Mucosa of rectum (tissue), 2 donors: ENCODE data around the gene CDK8.
"Not testable (repeated sequence)": the region's sequence is repeated elsewhere in the genome, so short reads cannot be mapped to it uniquely, and the experiment has no call there.

Source experiments
- H3K27ac ChIP-seq, 2 donors: one replicate each; pipeline ENCODE4 v1.7.0; 2013; ENCODE audit warnings: inconsistent platforms in 2 of 2, low read depth in 2 of 2, low read length in 2 of 2
- H3K27me3 ChIP-seq, 2 donors: one replicate each; pipeline ENCODE4 v1.7.0; 2013; ENCODE audit warnings: low read length in 2 of 2; ENCODE audit not compliant: control insufficient read depth in 2 of 2, insufficient read depth in 2 of 2
- H3K36me3 ChIP-seq, 2 donors: one replicate each; pipeline ENCODE4 v1.7.0; 2013; ENCODE audit warnings: low read length in 2 of 2; ENCODE audit not compliant: control insufficient read depth in 2 of 2, insufficient read depth in 2 of 2
- H3K4me1 ChIP-seq, 2 donors: one replicate each; pipeline ENCODE4 v1.7.0; 2013; ENCODE audit warnings: low read length in 2 of 2, mild to moderate bottlenecking in 1 of 2; ENCODE audit not compliant: control insufficient read depth in 2 of 2, insufficient read depth in 2 of 2
- H3K4me3 ChIP-seq, 2 donors: one replicate each; pipeline ENCODE4 v1.7.0; 2013; ENCODE audit warnings: low read length in 2 of 2
- H3K9ac ChIP-seq, 2 donors: one replicate each; pipeline ENCODE4 v1.7.0; 2013; ENCODE audit warnings: low read length in 2 of 2, low read depth in 1 of 2, mild to moderate bottlenecking in 1 of 2
- H3K9me3 ChIP-seq, 2 donors: one replicate each; pipeline ENCODE4 v1.7.0; 2013; ENCODE audit warnings: low read length in 2 of 2; ENCODE audit not compliant: control insufficient read depth in 2 of 2
- donor health status: healthy.
- donor health status: Normal muscosa, but diverticular disease.

Gene CDK8

DNA sequence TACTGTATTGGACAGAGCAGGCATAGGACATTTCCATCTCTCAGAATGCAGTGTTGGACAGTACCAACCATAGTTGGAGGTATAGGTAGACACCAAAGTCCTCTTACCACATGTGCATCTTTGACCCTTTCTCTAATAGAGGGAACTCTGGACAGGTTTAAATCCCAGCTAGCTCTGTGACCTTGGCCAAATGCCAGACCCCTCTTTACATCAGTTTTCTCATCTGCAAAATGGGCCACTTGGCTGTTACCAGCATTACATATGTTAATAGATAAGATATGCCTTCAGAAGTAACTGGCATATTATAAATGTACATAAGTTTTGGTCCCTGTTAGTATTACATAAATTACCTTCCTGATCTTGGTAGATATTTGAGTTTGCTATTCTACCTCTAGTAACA lies 54.3 kb downstream of the CDK8 start:
- H3K9ac ChIP-seq = no peak overlapping the region
- no peaks in the 10 kb centered on the region for H3K36me3 ChIP-seq
- no peaks in the 10 kb centered on the region for H3K9me3 ChIP-seq
- H3K4me1 ChIP-seq = no peaks in the 10 kb centered on the region
- H3K4me3 ChIP-seq = no peak overlapping the region
- no peaks in the 10 kb centered on the region for H3K27me3 ChIP-seq
- no peak overlapping the region for H3K27ac ChIP-seq

DNA sequence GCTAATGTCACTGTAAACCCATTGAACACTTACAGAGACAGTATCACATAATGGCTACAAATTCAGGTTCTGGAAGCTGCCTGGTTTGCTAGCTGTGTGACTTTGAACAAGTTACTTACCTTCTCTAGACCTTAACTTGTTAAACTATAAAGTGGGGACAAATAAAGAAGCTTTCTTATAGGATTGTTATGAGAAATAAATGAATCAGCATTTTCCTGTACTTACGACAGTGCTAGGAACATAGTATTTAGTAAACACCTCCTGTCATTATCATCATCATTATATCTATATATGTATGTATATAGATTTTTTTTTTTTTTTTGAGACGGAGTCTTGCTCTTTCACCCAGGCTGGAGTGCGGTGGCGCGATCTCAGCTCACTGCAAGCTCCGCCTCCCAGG lies 54.9 kb downstream of the CDK8 start:
- Histone ChIP-seq H3K4me1 (no peaks in the 10 kb centered on the region), H3K36me3 (no peaks in the 10 kb centered on the region), H3K9ac (no peak overlapping the region), H3K27ac (no peak overlapping the region), H3K4me3 (no peak overlapping the region), H3K9me3 (no peaks in the 10 kb centered on the region), H3K27me3 (no peaks in the 10 kb centered on the region)

GRCh38 chr13:26310003-26310402 lies 56.1 kb downstream of the CDK8 start:
- Histone ChIP-seq H3K27ac (no peak overlapping the region), H3K4me3 (no peak overlapping the region), H3K36me3 (no peaks in the 10 kb centered on the region), H3K9ac (no peak overlapping the region), H3K27me3 (no peaks in the 10 kb centered on the region), H3K9me3 (no peaks in the 10 kb centered on the region), H3K4me1 (no peaks in the 10 kb centered on the region)

DNA sequence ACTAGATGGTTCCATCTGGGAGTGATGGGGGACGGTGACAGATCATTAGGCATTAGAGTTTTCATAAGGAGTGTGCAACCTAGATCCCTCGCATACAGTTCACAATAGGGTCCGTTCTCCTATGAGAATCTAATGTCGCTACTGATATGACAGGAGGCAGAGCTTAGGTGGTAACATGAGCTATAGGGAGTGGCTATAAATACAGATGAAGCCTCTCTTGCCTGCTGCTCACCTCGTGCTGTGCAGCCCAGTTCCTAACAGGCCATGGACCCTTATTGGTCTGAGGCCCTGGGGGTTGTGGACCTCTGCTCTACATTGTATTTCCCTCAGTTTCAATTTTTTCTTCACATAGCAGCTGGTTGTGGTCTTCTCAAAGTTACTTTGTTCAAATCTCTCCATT lies 56.5 kb downstream of the CDK8 start:
- Histone ChIP-seq H3K9ac (no peak overlapping the region), H3K27me3 (no peaks in the 10 kb centered on the region), H3K36me3 (no peaks in the 10 kb centered on the region), H3K27ac (no peak overlapping the region), H3K9me3 (no peaks in the 10 kb centered on the region), H3K4me1 (no peaks in the 10 kb centered on the region), H3K4me3 (no peak overlapping the region)

GRCh38 chr13:26312019-26312418 lies 58.1 kb downstream of the CDK8 start:
- H3K9ac ChIP-seq, H3K4me3 ChIP-seq, H3K36me3 ChIP-seq, H3K27me3 ChIP-seq, H3K27ac ChIP-seq, H3K4me1 ChIP-seq, H3K9me3 ChIP-seq: not testable (repeated sequence)

- H3K4me3 ChIP-seq, H3K9me3 ChIP-seq, H3K27ac ChIP-seq, H3K9ac ChIP-seq, H3K36me3 ChIP-seq, H3K4me1 ChIP-seq, H3K27me3 ChIP-seq: not testable (repeated sequence)
Observed at GRCh38 chr13:26316095-26316494, 62.2 kb downstream of the CDK8 start.

DNA sequence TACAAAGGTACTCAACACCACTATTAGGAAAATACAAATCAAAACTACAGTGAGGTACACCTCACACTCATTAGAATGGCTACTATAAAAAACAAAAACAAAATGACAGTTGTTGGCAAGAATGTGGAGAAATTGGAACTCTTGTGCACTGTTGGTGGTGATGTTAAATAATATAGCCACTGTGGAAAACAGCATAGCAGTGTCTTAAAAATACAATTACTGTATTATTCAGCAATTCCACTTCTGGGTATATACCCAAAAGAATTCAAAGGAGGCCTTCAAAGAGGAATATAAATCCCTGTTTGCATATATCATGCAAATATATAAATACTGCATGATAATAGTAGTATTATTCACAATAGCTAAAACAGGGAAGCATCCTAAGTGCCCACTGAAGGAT lies 66.8 kb downstream of the CDK8 start:
- H3K9me3 ChIP-seq = no peaks in the 10 kb centered on the region
- no peaks in the 10 kb centered on the region for H3K36me3 ChIP-seq
- no peak overlapping the region for H3K9ac ChIP-seq
- no peak overlapping the region for H3K4me3 ChIP-seq
- H3K27ac ChIP-seq = no peak overlapping the region
- H3K27me3 ChIP-seq = no peaks in the 10 kb centered on the region
- H3K4me1 ChIP-seq = no peaks in the 10 kb centered on the region

DNA sequence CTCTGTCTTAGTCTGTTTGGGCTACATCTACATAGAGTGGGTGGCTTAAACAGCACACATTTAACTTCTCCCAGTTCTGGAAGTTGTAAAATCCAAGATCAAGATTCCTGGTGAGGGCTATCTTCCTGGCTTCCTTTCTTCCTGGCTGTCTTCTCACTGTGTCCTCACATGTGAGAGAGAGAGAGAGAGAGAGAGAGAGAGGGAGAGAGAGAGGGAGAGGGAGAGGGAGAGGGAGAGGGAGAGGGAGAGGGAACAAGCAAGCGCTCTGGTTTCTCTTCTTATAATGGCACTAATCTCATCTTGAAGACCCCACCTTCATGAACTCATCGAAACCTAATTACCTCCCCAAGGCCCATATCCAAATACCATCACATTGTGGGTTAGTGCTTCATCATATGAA lies 69.2 kb downstream of the CDK8 start:
- no peaks in the 10 kb centered on the region for H3K27me3 ChIP-seq
- H3K9me3 ChIP-seq = no peaks in the 10 kb centered on the region
- no peaks in the 10 kb centered on the region for H3K36me3 ChIP-seq
- peaks cover 0 to 3% of the 10 kb centered on the region in 2 donors for H3K4me1 ChIP-seq
- no peak overlapping the region for H3K27ac ChIP-seq
- no peak overlapping the region for H3K4me3 ChIP-seq
- H3K9ac ChIP-seq = no peak overlapping the region

DNA sequence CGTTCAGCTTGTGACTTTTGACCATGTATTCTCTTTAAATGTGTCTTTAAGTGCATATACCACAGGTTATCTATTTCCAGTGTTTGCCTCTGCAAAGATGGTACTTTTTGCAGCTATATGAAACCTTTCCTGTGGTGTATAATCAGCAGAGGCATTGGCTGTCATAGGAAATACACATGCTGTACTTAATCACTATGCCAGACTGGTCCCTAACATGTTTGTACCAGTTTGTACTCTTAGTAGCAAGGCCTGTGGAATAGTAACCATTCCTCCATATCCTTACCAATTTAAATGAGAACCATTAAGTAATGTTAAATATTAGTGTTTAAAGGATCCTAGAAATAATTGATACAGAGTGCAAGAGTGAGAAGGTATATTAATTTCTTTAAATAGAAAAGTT lies 69.8 kb downstream of the CDK8 start:
- H3K9ac ChIP-seq = no peak overlapping the region
- no peaks in the 10 kb centered on the region for H3K9me3 ChIP-seq
- no peaks in the 10 kb centered on the region for H3K27me3 ChIP-seq
- no peak overlapping the region for H3K4me3 ChIP-seq
- H3K36me3 ChIP-seq = no peaks in the 10 kb centered on the region
- no peak overlapping the region for H3K27ac ChIP-seq
- peaks cover 0 to 5% of the 10 kb centered on the region in 2 donors for H3K4me1 ChIP-seq

GRCh38 chr13:26324294-26324693 lies 70.4 kb downstream of the CDK8 start:
- no peaks in the 10 kb centered on the region for H3K36me3 ChIP-seq
- H3K27ac ChIP-seq = no peak overlapping the region
- peaks cover 0 to 5% of the 10 kb centered on the region in 2 donors for H3K4me1 ChIP-seq
- H3K9ac ChIP-seq = no peak overlapping the region
- H3K4me3 ChIP-seq = no peak overlapping the region
- no peaks in the 10 kb centered on the region for H3K27me3 ChIP-seq
- H3K9me3 ChIP-seq = no peaks in the 10 kb centered on the region

GRCh38 chr13:26324867-26325266 lies 70.9 kb downstream of the CDK8 start:
- Histone ChIP-seq H3K4me1 (peaks cover 0 to 5% of the 10 kb centered on the region in 2 donors), H3K27me3 (no peaks in the 10 kb centered on the region)

More at GRCh38 chr13:26324867-26325266, 70.9 kb downstream of the CDK8 start:
- Histone ChIP-seq H3K9ac (no peak overlapping the region), H3K4me3 (no peak overlapping the region), H3K36me3 (no peaks in the 10 kb centered on the region), H3K27ac (no peak overlapping the region), H3K9me3 (no peaks in the 10 kb centered on the region)
